Fibroblast of lung (primary cell): ENCODE results near the gene TEDC2. TPM values are rescaled to one million over a fixed set of nuclear protein-coding genes. Genes with fewer than 3 reads are reported as not detected.

Experiments used
- DNase-seq, 2 donors: peaks; one replicate each; pipeline versions ENCODE4 v3.0.0 to v3.0.0-alpha.2; 2010; ENCODE audit warnings: low read depth in 2 of 2
- H2AFZ ChIP-seq: 2 replicates; pipeline ENCODE4 v1.5.1; 2012; ENCODE audit warnings: low read length, control low read depth, inconsistent platforms
- H3K27ac ChIP-seq: 2 replicates; pipeline ENCODE4 v1.5.1; 2011; ENCODE audit warnings: low read length, control low read depth; ENCODE audit not compliant: insufficient read depth
- H3K27me3 ChIP-seq: 2 replicates; pipeline ENCODE4 v1.5.1; 2011; ENCODE audit warnings: mild to moderate bottlenecking, low read length; ENCODE audit not compliant: control insufficient read depth, insufficient read depth
- H3K36me3 ChIP-seq: 2 replicates; pipeline ENCODE4 v1.5.1; 2011; ENCODE audit warnings: low read length; ENCODE audit not compliant: control insufficient read depth, insufficient read depth
- H3K4me1 ChIP-seq: 2 replicates; pipeline ENCODE4 v1.5.1; 2011; ENCODE audit warnings: low read length; ENCODE audit not compliant: control insufficient read depth, insufficient read depth; ENCODE audit errors: extremely low read depth
- H3K4me2 ChIP-seq: 2 replicates; pipeline ENCODE4 v1.5.1; 2011; ENCODE audit warnings: low read length, control low read depth; ENCODE audit not compliant: insufficient read depth; ENCODE audit errors: extremely low read depth
- H3K4me3 ChIP-seq, 4 experiments: fragments of 200-600 bp in 1 of 4; sonication (generic) in 1 of 4; replicated peaks in 1 of 4; 2 replicates each; pipeline ENCODE4 v1.5.1; 2011 to 2016; ENCODE audit warnings: low read length in 4 of 4, low read depth in 3 of 4, mild to moderate bottlenecking in 3 of 4, control low read depth in 2 of 4, inconsistent platforms in 1 of 4, mixed read lengths in 1 of 4; ENCODE audit not compliant: insufficient read depth in 1 of 4; ENCODE audit errors: control extremely low read depth in 1 of 4
- H3K79me2 ChIP-seq: 2 replicates; pipeline ENCODE4 v1.5.1; 2012; ENCODE audit warnings: mild to moderate bottlenecking, low read length, inconsistent platforms; ENCODE audit not compliant: control insufficient read depth, insufficient read depth
- H3K9ac ChIP-seq: 2 replicates; pipeline ENCODE4 v1.5.1; 2011; ENCODE audit warnings: mild to moderate bottlenecking, low read length, control low read depth; ENCODE audit not compliant: insufficient read depth
- H3K9me3 ChIP-seq: 2 replicates; pipeline ENCODE4 v1.5.1; 2012; ENCODE audit warnings: low read depth, low read length; ENCODE audit not compliant: control insufficient read depth, insufficient read depth
- H4K20me1 ChIP-seq: 2 replicates; pipeline ENCODE4 v1.5.1; 2011; ENCODE audit warnings: low read length; ENCODE audit not compliant: control insufficient read depth, insufficient read depth; ENCODE audit errors: extremely low read depth
- CTCF ChIP-seq, 2 donors: IDR thresholded peaks in 1 of 2; conservative IDR thresholded peaks in 1 of 2; 1 replicate in 1 of 2; 2 replicates in 1 of 2; pipeline ENCODE4 v1.5.1; 2011 to 2012; ENCODE audit warnings: low read length in 2 of 2, control low read depth in 1 of 2, inconsistent platforms in 1 of 2, low read depth in 1 of 2, mild to moderate bottlenecking in 1 of 2
- EZH2 ChIP-seq: IDR thresholded peaks from 2 replicates; pipeline ENCODE4 v1.5.1; 2012; ENCODE audit warnings: low read length, control low read depth, mild to moderate bottlenecking; ENCODE audit errors: missing control alignments
- polyA plus RNA-seq, 2 donors: library from polyadenylated mRNA; depleted of rRNA in 1 of 2; stranded (reverse) in 1 of 2; unstranded in 1 of 2; fragments of >200 nt; gene quantifications; 2 replicates each; pipeline ENCODE4 v1.2.1, GENCODE V29; 2011 to 2012; ENCODE audit warnings: missing spikeins in 1 of 2
- total RNA-seq: library from RNA; depleted of rRNA; stranded (reverse); fragments of >200 nt; gene quantifications from 2 replicates; pipeline ENCODE4 v1.2.1, GENCODE V29; 2014

Gene TEDC2
- total and polyA plus RNA-seq, 2 donors (not counting 1 experiment from before 2014, with no cell fraction given) = 1.2 to 1.7 TPM

GRCh38 chr16:2513405-2514332, 53.8 kb downstream of the TEDC2 start, which contains the start of gene ATP6V0C:
TSS of gene ATP6V0C (plus strand) at chr16:2513952. CDS start at chr16:2514104, 152 bp downstream.
- Histone ChIP-seq H3K4me1 (peaks cover 18% of the 10 kb centered on the region), H3K27ac (peak within 1 kb of the TSS; percentile 90), H3K9ac (peak within 1 kb of the TSS; percentile 96), H3K4me2 (peak within 1 kb of the TSS; percentile 89), H3K79me2 (peaks cover 47% of the 10 kb centered on the region), H3K9me3 (no peaks in the 10 kb centered on the region), H3K4me3 (peak within 1 kb of the TSS; percentile 57 to 96 (median 90)), H2AFZ (no peak within 1 kb of the TSS), H3K27me3 (no peaks in the 10 kb centered on the region), H4K20me1 (peaks cover 2% of the 10 kb centered on the region), H3K36me3 (peaks cover 3% of the 10 kb centered on the region)
- DNase-seq = peak; percentile 76 to 82
- no peak for TF ChIP-seq EZH2
- TF ChIP-seq CTCF (conservative IDR thresholded peaks at IDR 0.05 in 1 of 2, IDR thresholded peaks at IDR 0.05 in 1 of 2; ENCODE audit: low read depth in 1 of 2, low read length in 2 of 2) = no peak

Other genes with a start within 250 kb of the TEDC2 start
- 1.3 and 1.5 TPM in 2 replicates for gene BRICD5, start 249.2 kb upstream of the TEDC2 start, total RNA-seq
- 0.23 and 0.33 TPM in 2 replicates for gene BRICD5, start 249.2 kb upstream of the TEDC2 start, polyA plus RNA-seq
- gene PGP, start 245.3 kb upstream of the TEDC2 start, total RNA-seq = 5.6 and 9.6 TPM in 2 replicates
- gene PGP, start 245.3 kb upstream of the TEDC2 start, polyA plus RNA-seq = 4.2 and 6.5 TPM in 2 replicates
- gene E4F1, start 236.5 kb upstream of the TEDC2 start, total RNA-seq = 24.9 and 31.2 TPM in 2 replicates
- gene E4F1, start 236.5 kb upstream of the TEDC2 start, polyA plus RNA-seq = 6.7 and 7.8 TPM in 2 replicates
- gene DNASE1L2, start 223.7 kb upstream of the TEDC2 start, total RNA-seq = 0.77 and 0.99 TPM in 2 replicates
- gene DNASE1L2, start 223.7 kb upstream of the TEDC2 start, polyA plus RNA-seq = 0.34 and 0.40 TPM in 2 replicates
- gene ECI1, start 208.5 kb upstream of the TEDC2 start, total RNA-seq = 35.8 and 40.3 TPM in 2 replicates
- 18.6 and 18.8 TPM in 2 replicates for gene ECI1, start 208.5 kb upstream of the TEDC2 start, polyA plus RNA-seq
- gene RNPS1, start 192.0 kb upstream of the TEDC2 start, total RNA-seq = 38.1 and 44.9 TPM in 2 replicates
- 115 and 194 TPM in 2 replicates for gene RNPS1, start 192.0 kb upstream of the TEDC2 start, polyA plus RNA-seq
- gene ABCA3, start 119.4 kb upstream of the TEDC2 start, total RNA-seq = 1.5 and 6.1 TPM in 2 replicates
- gene ABCA3, start 119.4 kb upstream of the TEDC2 start, polyA plus RNA-seq = 1.7 and 3.2 TPM in 2 replicates
- gene CCNF, start 30.7 kb upstream of the TEDC2 start, total RNA-seq = 3.6 and 7.3 TPM in 2 replicates
- gene CCNF, start 30.7 kb upstream of the TEDC2 start, polyA plus RNA-seq = 3.8 and 11.8 TPM in 2 replicates
- 1.3 and 2.1 TPM in 2 replicates for gene NTN3, start 11.2 kb downstream of the TEDC2 start, total RNA-seq
- 0.08 TPM in 2 replicates for gene NTN3, start 11.2 kb downstream of the TEDC2 start, polyA plus RNA-seq
- 8.5 and 10.9 TPM in 2 replicates for gene TBC1D24, start 15.0 kb downstream of the TEDC2 start, total RNA-seq
- 6.3 and 6.7 TPM in 2 replicates for gene TBC1D24, start 15.0 kb downstream of the TEDC2 start, polyA plus RNA-seq
- gene ATP6V0C, start 53.8 kb downstream of the TEDC2 start, total RNA-seq = 5.1 and 11.2 TPM in 2 replicates
- gene ATP6V0C, start 53.8 kb downstream of the TEDC2 start, polyA plus RNA-seq = 43.0 and 53.9 TPM in 2 replicates
- 37.2 and 39.0 TPM in 2 replicates for gene AMDHD2, start 60.3 kb downstream of the TEDC2 start, total RNA-seq
- 10.8 and 12.6 TPM in 2 replicates for gene AMDHD2, start 60.3 kb downstream of the TEDC2 start, polyA plus RNA-seq
- not detected in 2 replicates for gene CEMP1, start 71.3 kb downstream of the TEDC2 start, total RNA-seq
- not detected in 2 replicates for gene CEMP1, start 71.3 kb downstream of the TEDC2 start, polyA plus RNA-seq
- 17.7 and 25.9 TPM in 2 replicates for gene PDPK1, start 77.9 kb downstream of the TEDC2 start, total RNA-seq
- gene PDPK1, start 77.9 kb downstream of the TEDC2 start, polyA plus RNA-seq = 30.7 and 32.1 TPM in 2 replicates
- gene KCTD5, start 222.4 kb downstream of the TEDC2 start, total RNA-seq = 15.2 and 21.6 TPM in 2 replicates
- gene KCTD5, start 222.4 kb downstream of the TEDC2 start, polyA plus RNA-seq = 25.9 and 35.2 TPM in 2 replicates